Activated B cell treated with CpG ODN at 0.5 μM for 24 hours (primary cell): ENCODE results near the gene GLS. TPM values are rescaled to one million over a fixed set of nuclear protein-coding genes. Genes with fewer than 3 reads are reported as not detected.

ENCODE experiments used
- ATAC-seq: fragments of 200-7000 bp; cut with Tn5 transposase; one replicate; pipeline ENCODE4 v1.10.0; 2021; ENCODE audit warnings: low read depth, mild to moderate bottlenecking, moderate library complexity
- CTCF ChIA-PET: fragments of 350-600 bp; sonication (Branson Sonifier 250); formaldehyde crosslinking; loops from one replicate; lab custom pipeline; 2021; ENCODE audit warnings: antibody characterized with exemption; lab: Charles Lee
- POLR2A ChIA-PET: fragments of 350-600 bp; sonication (Branson Sonifier 250); formaldehyde crosslinking; loops from one replicate; lab custom pipeline; 2021; ENCODE audit warnings: antibody characterized with exemption; lab: Charles Lee
- DNase-seq: peaks from one replicate; pipeline ENCODE4 v3.0.0; 2022
- H3K27ac Mint-ChIP-seq: one replicate; pipeline ENCODE4 v1.8.0; 2020; ENCODE audit warnings: mixed read lengths
- H3K27me3 Mint-ChIP-seq: one replicate; pipeline ENCODE4 v1.8.0; 2021; ENCODE audit warnings: mixed read lengths
- H3K36me3 Mint-ChIP-seq: one replicate; pipeline ENCODE4 v1.8.0; 2021; ENCODE audit warnings: low read depth, mixed read lengths
- H3K4me1 Mint-ChIP-seq: one replicate; pipeline ENCODE4 v1.8.0; 2021; ENCODE audit warnings: mixed read lengths
- H3K4me3 Mint-ChIP-seq: one replicate; pipeline ENCODE4 v1.8.0; 2020; ENCODE audit warnings: mild to moderate bottlenecking, mixed read lengths
- H3K9me3 Mint-ChIP-seq: one replicate; pipeline ENCODE4 v1.8.0; 2020; ENCODE audit warnings: mixed read lengths
- CTCF ChIP-seq: fragments of 200-600 bp; IDR thresholded peaks from one replicate; pipeline ENCODE4 v1.8.0; 2022; ENCODE audit warnings: antibody characterized with exemption, mild to moderate bottlenecking
- intact Hi-C: fragments of 100-400 bp; cut with micrococcal nuclease; formaldehyde crosslinking; loops from one replicate; pipeline ENCODE4 v1.15.1; 2024
- total RNA-seq: library from RNA; stranded (reverse); gene quantifications from 2 replicates; pipeline ENCODE4 v1.2.3, GENCODE V29; 2022

The GLS gene
- total RNA-seq, 1 donor from 2014 or later: 255 TPM

- DNase-seq: no peak
- H3K9me3 Mint-ChIP-seq: no peaks in the 10 kb centered on the region
- TF ChIP-seq CTCF: no peak
- H3K4me3 Mint-ChIP-seq: no peak overlapping the region
- H3K27me3 Mint-ChIP-seq: no peaks in the 10 kb centered on the region
- H3K36me3 Mint-ChIP-seq: peaks cover 20% of the 10 kb centered on the region
- no peak overlapping the region for H3K27ac Mint-ChIP-seq
- H3K4me1 Mint-ChIP-seq: peaks cover 32% of the 10 kb centered on the region
- intact Hi-C loops: loop anchor here (1.0 to 10.0 kb wide), 5 partner anchors 7 to 828 kb away; partner anchors contain the start of gene INPP1
- no peak for ATAC-seq
- ChIA-PET CTCF (interaction anchor here (1.0 to 1.6 kb wide), 2 partner anchors 15 to 16 kb away, joined by 4 read pairs; no protein-coding TSS in a partner anchor), POLR2A (interaction anchor here (0.9 to 3.5 kb wide), 3 partner anchors 7 to 133 kb away, joined by 4 to 28 read pairs (median 8); partner anchors contain the start of gene GLS)
Observed at GRCh38 chr2:191012845-191013681, 132.4 kb downstream of the GLS start.

GRCh38 chr2:191013682-191013931, 133.0 kb downstream of the GLS start:
- POLR2A ChIA-PET: interaction anchor here (1.0 to 1.7 kb wide), 3 partner anchors 9 to 664 kb away, joined by 3 to 8 read pairs (median 4); partner anchors contain the start of gene NABP1
- intact Hi-C loops: loop anchor here (5.0 to 10.0 kb wide), 4 partner anchors 361 to 829 kb away; partner anchors contain the start of gene INPP1
- Mint-ChIP-seq H3K4me3 (no peak overlapping the region), H3K36me3 (peaks cover 15% of the 10 kb centered on the region), H3K9me3 (no peaks in the 10 kb centered on the region), H3K4me1 (peaks cover 30% of the 10 kb centered on the region), H3K27ac (no peak overlapping the region), H3K27me3 (no peaks in the 10 kb centered on the region)
- no peak for TF ChIP-seq CTCF
- ATAC-seq: no peak
- no peak for DNase-seq
- CTCF ChIA-PET: interaction anchor here (0.8 to 1.6 kb wide), 2 partner anchors 15 to 75 kb away, joined by 3 to 4 read pairs; no protein-coding TSS in a partner anchor

DNA sequence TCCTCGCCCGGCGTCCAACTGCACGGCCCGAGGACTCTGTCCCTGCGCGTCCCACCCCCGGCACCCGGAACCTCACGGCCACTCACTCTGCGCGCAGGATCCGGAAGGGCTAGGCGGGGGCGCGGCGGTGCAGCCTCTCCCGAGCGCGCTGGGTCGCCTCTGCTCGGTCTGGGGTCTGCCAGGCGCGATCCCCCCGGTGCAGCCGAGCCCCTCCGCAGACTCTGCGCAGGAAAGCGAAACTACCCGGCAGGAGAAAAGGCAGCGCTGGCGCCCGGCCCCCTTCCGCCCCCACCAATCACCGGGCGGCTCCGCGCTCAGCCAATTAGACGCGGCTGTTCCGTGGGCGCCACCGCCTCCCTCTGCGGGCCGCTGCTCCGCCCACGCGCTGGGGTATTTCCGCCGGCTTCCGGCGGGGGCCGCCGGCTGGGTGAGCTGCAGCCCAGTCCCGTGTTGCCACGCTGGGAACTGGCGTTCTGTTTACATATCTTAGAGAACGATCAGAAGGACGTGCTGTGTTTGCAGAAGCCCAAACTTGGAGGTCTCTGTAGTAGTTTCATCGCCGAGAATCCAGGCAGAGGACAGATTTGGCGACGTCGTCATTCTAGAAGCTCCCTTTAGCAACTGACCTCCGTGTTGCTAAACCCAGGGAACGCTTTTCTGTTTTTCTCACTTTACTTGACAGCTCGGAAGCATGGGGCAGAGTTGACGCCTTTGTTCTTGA, 133.5 kb downstream of the GLS start, which contains the start of gene STAT1:
STAT1 (minus strand) TSS at position 240 of the 721 bp plus-strand sequence. CDS start 4,168 bp downstream, outside the sequence.
- peak; percentile 98 for DNase-seq
- no peak within 1 kb of the TSS for H3K27ac Mint-ChIP-seq
- peaks cover 29% of the 10 kb centered on the region for H3K4me1 Mint-ChIP-seq
- peak; percentile 91 for ATAC-seq
- intact Hi-C loops: loop anchor here (1.0 to 10.0 kb wide), 11 partner anchors 16 to 1573 kb away; partner anchors contain the start of genes GLS, INPP1, NABP1 and NEMP2
- POLR2A ChIA-PET: interaction anchor here (0.8 to 1.9 kb wide), 8 partner anchors 9 to 1353 kb away, joined by 3 to 13 read pairs (median 4); partner anchors contain the start of genes ASNSD1, GLS, NABP1 and STAT4
- TF ChIP-seq CTCF: no peak
- no peaks in the 10 kb centered on the region for H3K9me3 Mint-ChIP-seq
- CTCF ChIA-PET: interaction anchor here (0.8 to 1.6 kb wide), 3 partner anchors 14 to 141 kb away, joined by 3 to 4 read pairs (median 3); no protein-coding TSS in a partner anchor
- no peaks in the 10 kb centered on the region for H3K27me3 Mint-ChIP-seq
- peaks cover 12% of the 10 kb centered on the region for H3K36me3 Mint-ChIP-seq
- no peak within 1 kb of the TSS for H3K4me3 Mint-ChIP-seq

- no peak for ATAC-seq
- DNase-seq: no peak
- TF ChIP-seq CTCF: no peak
- ChIA-PET POLR2A (interaction anchor here (0.8 to 1.9 kb wide), 8 partner anchors 8 to 1354 kb away, joined by 3 to 13 read pairs (median 4); partner anchors contain the start of genes ASNSD1, GLS, NABP1 and STAT4), CTCF (interaction anchor here (0.8 to 1.6 kb wide), 3 partner anchors 14 to 141 kb away, joined by 3 to 4 read pairs (median 3); no protein-coding TSS in a partner anchor)
- peaks cover 28% of the 10 kb centered on the region for H3K4me1 Mint-ChIP-seq
- no peak overlapping the region for H3K4me3 Mint-ChIP-seq
- H3K27ac Mint-ChIP-seq: no peak overlapping the region
- peaks cover 11% of the 10 kb centered on the region for H3K36me3 Mint-ChIP-seq
- H3K27me3 Mint-ChIP-seq: no peaks in the 10 kb centered on the region
- H3K9me3 Mint-ChIP-seq: no peaks in the 10 kb centered on the region
- intact Hi-C loops: loop anchor here (1.0 to 10.0 kb wide), 11 partner anchors 16 to 1573 kb away; partner anchors contain the start of genes GLS, INPP1, NABP1 and NEMP2
Observed at GRCh38 chr2:191014653-191015020, 134.0 kb downstream of the GLS start.

Other genes with a start within 250 kb of the GLS start
- 26.9 and 31.3 TPM in 2 replicates for gene NAB1, start 231.7 kb upstream of the GLS start, total RNA-seq
- 71.2 and 85.1 TPM in 2 replicates for gene STAT1, start 133.3 kb downstream of the GLS start, total RNA-seq